Neural cell (in vitro differentiated cells): ENCODE measurements around the gene CDYL. TPM values are rescaled to one million over a fixed set of nuclear protein-coding genes. Genes with fewer than 3 reads are reported as not detected.

Experiments used
- H2AFZ ChIP-seq: fragments of 200-600, 300-800 bp; sonication (generic), shearing (Covaris generic); 2 replicates; pipeline ENCODE4 v1.6.0; 2014; ENCODE audit warnings: low read depth, mild to moderate bottlenecking, antibody characterized with exemption, low read length, moderate library complexity
- H3F3A ChIP-seq: fragments of 200-600 bp; shearing (Covaris generic); 2 replicates; pipeline ENCODE4 v1.6.1; 2016; ENCODE audit warnings: mild to moderate bottlenecking, moderate library complexity, mixed read lengths, antibody characterized with exemption, low read length; ENCODE audit not compliant: insufficient read depth, poor library complexity, severe bottlenecking
- H3K27ac ChIP-seq: fragments of 200-600, 300-800 bp; sonication (generic), shearing (Covaris generic); 2 replicates; pipeline ENCODE4 v1.5.1; 2014; ENCODE audit warnings: mild to moderate bottlenecking, low read length, moderate library complexity
- H3K27me3 ChIP-seq: fragments of 300-800, 200-600 bp; sonication (generic), shearing (Covaris generic); 2 replicates; pipeline ENCODE4 v1.6.0; 2014; ENCODE audit warnings: mild to moderate bottlenecking, low read depth, low read length, moderate library complexity; ENCODE audit not compliant: insufficient read depth
- H3K36me3 ChIP-seq: fragments of 300-800, 200-600 bp; sonication (generic), shearing (Covaris generic); 2 replicates; pipeline ENCODE4 v1.5.1; 2014; ENCODE audit warnings: mild to moderate bottlenecking, antibody characterized with exemption, low read length, moderate library complexity; ENCODE audit not compliant: insufficient read depth
- H3K4me2 ChIP-seq: fragments of 300-800, 200-600 bp; sonication (generic), shearing (Covaris generic); 2 replicates; pipeline ENCODE4 v1.6.0; 2014; ENCODE audit warnings: mild to moderate bottlenecking, low read length
- H3K4me3 ChIP-seq: fragments of 300-800, 200-600 bp; sonication (generic), shearing (Covaris generic); 2 replicates; pipeline ENCODE4 v1.5.1; 2014; ENCODE audit warnings: mild to moderate bottlenecking, low read length, moderate library complexity
- H3K79me2 ChIP-seq: fragments of 200-600 bp; shearing (Covaris generic); replicated peaks from 2 replicates; pipeline ENCODE4 v1.6.0; 2014; ENCODE audit warnings: mild to moderate bottlenecking, low read length, moderate library complexity; ENCODE audit not compliant: insufficient read depth
- H3K9ac ChIP-seq: fragments of 300-800, 200-600 bp; sonication (generic), shearing (Covaris generic); 2 replicates; pipeline ENCODE4 v1.6.1; 2016; ENCODE audit warnings: mild to moderate bottlenecking, low read length, mixed read lengths
- H3K9me2 ChIP-seq: fragments of 200-600 bp; shearing (Covaris generic); 2 replicates; pipeline ENCODE4 v1.6.1; 2016; ENCODE audit warnings: mild to moderate bottlenecking, low read length, mixed read lengths; ENCODE audit not compliant: insufficient read depth
- H3K9me3 ChIP-seq: fragments of 200-600, 300-800 bp; sonication (generic), shearing (Covaris generic); 2 replicates; pipeline ENCODE4 v1.6.1; 2016; ENCODE audit warnings: mild to moderate bottlenecking, mixed run types, low read length, moderate library complexity, mixed read lengths
- H4K20me1 ChIP-seq: fragments of 200-600 bp; shearing (Covaris generic); 2 replicates; pipeline ENCODE4 v1.6.1; 2016; ENCODE audit warnings: mild to moderate bottlenecking, mixed run types; ENCODE audit not compliant: insufficient read depth
- CTCF ChIP-seq: fragments of 450-650 bp; IDR thresholded peaks from 2 replicates; pipeline ENCODE4 v1.5.1; 2014; ENCODE audit warnings: antibody characterized with exemption, mild to moderate bottlenecking, moderate library complexity; ENCODE audit not compliant: poor library complexity, severe bottlenecking
- EP300 ChIP-seq: fragments of 450-650 bp; conservative IDR thresholded peaks from 2 replicates; pipeline ENCODE4 v1.6.1; 2014; ENCODE audit warnings: antibody characterized with exemption, mild to moderate bottlenecking, moderate library complexity; ENCODE audit not compliant: poor library complexity, severe bottlenecking
- EZH2 ChIP-seq: fragments of 200-600, 300-800 bp; shearing (Covaris generic), sonication (generic); IDR thresholded peaks from 2 replicates; pipeline ENCODE4 v1.6.1; 2014; ENCODE audit warnings: antibody characterized with exemption, low read length, borderline replicate concordance, mild to moderate bottlenecking; ENCODE audit not compliant: insufficient read depth, poor library complexity, severe bottlenecking
- MXI1 ChIP-seq: fragments of 450-650 bp; conservative IDR thresholded peaks from 2 replicates; pipeline ENCODE4 v1.6.1; 2014; ENCODE audit warnings: antibody characterized with exemption, mild to moderate bottlenecking; ENCODE audit not compliant: poor library complexity, severe bottlenecking
- POLR2AphosphoS5 ChIP-seq: IDR thresholded peaks from 2 replicates; pipeline ENCODE4 v1.6.1; 2012
- RAD21 ChIP-seq: fragments of 450-650 bp; conservative IDR thresholded peaks from 2 replicates; pipeline ENCODE4 v1.6.1; 2014; ENCODE audit warnings: antibody characterized with exemption, mild to moderate bottlenecking, moderate library complexity
- REST ChIP-seq: IDR thresholded peaks from 2 replicates; pipeline ENCODE4 v1.6.1; 2012; ENCODE audit warnings: borderline replicate concordance
- SMC3 ChIP-seq: fragments of 450-650 bp; conservative IDR thresholded peaks from 2 replicates; pipeline ENCODE4 v1.6.1; 2014; ENCODE audit warnings: antibody characterized with exemption, mild to moderate bottlenecking, moderate library complexity; ENCODE audit not compliant: poor library complexity
- TAF1 ChIP-seq: IDR thresholded peaks from 2 replicates; pipeline ENCODE4 v1.6.1; 2012; ENCODE audit warnings: low read depth
- polyA plus RNA-seq: library from polyadenylated mRNA; depleted of rRNA; stranded (reverse); fragments of >200 nt; gene quantifications from 2 replicates; pipeline ENCODE4 v1.2.3, GENCODE V29; 2014

Gene CDYL
- polyA plus RNA-seq, 1 donor from 2014 or later: 5.2 TPM

- H3K36me3 ChIP-seq: no peaks in the 10 kb centered on the region
- no peaks in the 10 kb centered on the region for H3K27me3 ChIP-seq
- no peak overlapping the region for H3K9ac ChIP-seq
- no peaks in the 10 kb centered on the region for H3F3A ChIP-seq
- no peaks in the 10 kb centered on the region for H4K20me1 ChIP-seq
- H3K9me3 ChIP-seq: no peaks in the 10 kb centered on the region
- no peak overlapping the region for H2AFZ ChIP-seq
- H3K9me2 ChIP-seq: no peaks in the 10 kb centered on the region
- H3K4me2 ChIP-seq: no peak overlapping the region
- no peak for TF ChIP-seq MXI1
- no peak for TF ChIP-seq REST
- TF ChIP-seq TAF1: no peak
- TF ChIP-seq POLR2AphosphoS5: no peak
- TF ChIP-seq RAD21: no peak
- no peak for TF ChIP-seq CTCF
- TF ChIP-seq EZH2: no peak
- no peak for TF ChIP-seq SMC3
- TF ChIP-seq EP300: no peak
- H3K79me2 ChIP-seq: no peaks in the 10 kb centered on the region
- no peak overlapping the region for H3K27ac ChIP-seq
- no peak overlapping the region for H3K4me3 ChIP-seq
Observed at GRCh38 chr6:4884646-4885340, 108.6 kb downstream of the CDYL start.

GRCh38 chr6:4885341-4885933 is 109.2 kb downstream of the CDYL start:
- Histone ChIP-seq H3K27ac (no peak overlapping the region), H3K9me3 (no peaks in the 10 kb centered on the region), H3K4me3 (no peak overlapping the region), H3K79me2 (no peaks in the 10 kb centered on the region), H2AFZ (no peak overlapping the region), H3K9me2 (no peaks in the 10 kb centered on the region), H3K27me3 (no peaks in the 10 kb centered on the region), H4K20me1 (no peaks in the 10 kb centered on the region), H3K9ac (no peak overlapping the region), H3K36me3 (no peaks in the 10 kb centered on the region), H3K4me2 (no peak overlapping the region), H3F3A (no peaks in the 10 kb centered on the region)
- TF ChIP-seq CTCF (no peak), EP300 (no peak), EZH2 (no peak), POLR2AphosphoS5 (no peak), MXI1 (no peak), RAD21 (no peak), TAF1 (no peak), SMC3 (no peak)
